HepG2 (cell line): Measurements from ENCODE around the gene TMTC2. TPM values are rescaled to one million over a fixed set of nuclear protein-coding genes. Genes with fewer than 3 reads are reported as not detected.

Source experiments
- ATAC-seq: fragments of 200-7000 bp; cut with Tn5 transposase; 3 replicates; pipeline ENCODE4 v1.9.1; 2020; ENCODE audit warnings: mild to moderate bottlenecking, moderate library complexity
- BruUV-seq: library from RNA; stranded (reverse); fragments of 400-500 nt; replicated peaks from 2 replicates; lab custom pipeline; 2021; lab: Mats Ljungman, UMichigan
- CTCF ChIA-PET: fragments of 300-600 bp; formaldehyde crosslinking; extraction: SDS; loops from one replicate; lab custom pipeline; 2021; ENCODE audit warnings: low total read pairs, inconsistent platforms, low intra/inter-chr PET ratio; lab: Yijun Ruan, JAX
- POLR2A ChIA-PET: fragments of 350-600 bp; sonication (Branson Sonifier 250); formaldehyde crosslinking; loops from one replicate; lab custom pipeline; 2020; ENCODE audit warnings: antibody characterized with exemption, inconsistent platforms; lab: Yijun Ruan, JAX
- DNase-seq: peaks from one replicate; pipeline ENCODE4 v3.0.0-alpha.2; 2015; ENCODE audit warnings: low spot score
- FAIRE-seq: peaks from 3 replicates; lab custom pipeline; 2011; peaks lifted over from hg19 to GRCh38; lab: Jason Lieb, UNC
- H2AFZ ChIP-seq: one replicate; pipeline ENCODE4 v1.6.1; 2011; ENCODE audit warnings: low read length, inconsistent platforms
- H3K27ac ChIP-seq: fragments of 300-600 bp; 3 replicates; pipeline ENCODE4 v1.8.0; 2011; ENCODE audit warnings: mixed run types, mild to moderate bottlenecking, mixed read lengths, low read length, inconsistent platforms; ENCODE audit not compliant: insufficient read depth; ENCODE audit errors: extremely low read length
- H3K27me3 ChIP-seq, 2 experiments: fragments of 200-600 bp in 1 of 2; 2 replicates in 1 of 2; 3 replicates in 1 of 2; pipeline versions ENCODE4 v1.6.0 to v1.8.0; 2011; ENCODE audit warnings: low read length in 2 of 2, mild to moderate bottlenecking in 2 of 2, moderate library complexity in 2 of 2, inconsistent platforms in 1 of 2; ENCODE audit not compliant: insufficient read depth in 2 of 2, control insufficient read depth in 1 of 2
- H3K36me3 ChIP-seq, 2 experiments: fragments of 200-600 bp in 1 of 2; replicated peaks in 1 of 2; 2 replicates in 1 of 2; 3 replicates in 1 of 2; pipeline versions ENCODE4 v1.5.1 to v1.8.0; 2011; ENCODE audit warnings: low read length in 2 of 2, inconsistent platforms in 1 of 2; ENCODE audit not compliant: insufficient read depth in 2 of 2, control insufficient read depth in 1 of 2
- H3K4me1 ChIP-seq: 2 replicates; pipeline ENCODE4 v1.5.1; 2012; ENCODE audit warnings: low read length, inconsistent platforms; ENCODE audit not compliant: insufficient read depth
- H3K4me2 ChIP-seq: 2 replicates; pipeline ENCODE4 v1.6.0; 2011; ENCODE audit warnings: low read depth, low read length, inconsistent platforms
- H3K4me3 ChIP-seq, 3 experiments: fragments of 200-600 bp in 1 of 3; sonication (generic), shearing (Covaris generic) in 1 of 3; replicated peaks in 1 of 3; 2 replicates each; pipeline ENCODE4 v1.5.1; 2011 to 2016; ENCODE audit warnings: low read length in 3 of 3, inconsistent platforms in 2 of 3, low read depth in 2 of 3, mild to moderate bottlenecking in 2 of 3, control low read depth in 1 of 3, mixed read lengths in 1 of 3; ENCODE audit not compliant: insufficient read depth in 1 of 3
- H3K79me2 ChIP-seq: one replicate; pipeline ENCODE4 v1.6.1; 2011; ENCODE audit warnings: low read length, inconsistent platforms; ENCODE audit not compliant: insufficient read depth
- H3K9ac ChIP-seq: 2 replicates; pipeline ENCODE4 v1.6.0; 2011; ENCODE audit warnings: mild to moderate bottlenecking, low read depth, low read length, inconsistent platforms; ENCODE audit not compliant: insufficient read depth
- H3K9me3 ChIP-seq: 2 replicates; pipeline ENCODE4 v1.5.1; 2012; ENCODE audit warnings: mild to moderate bottlenecking, low read length
- H4K20me1 ChIP-seq: 2 replicates; pipeline ENCODE4 v1.6.0; 2011; ENCODE audit warnings: inconsistent platforms, mild to moderate bottlenecking, low read length, moderate library complexity; ENCODE audit not compliant: insufficient read depth
- MED1 ChIP-seq: sonication (generic); formaldehyde crosslinking; IDR thresholded peaks from 2 replicates; pipeline ENCODE4 v1.4.0; 2020; ENCODE audit warnings: missing genetic modification reagents
- MNT ChIP-seq: fragments of 450-650 bp; IDR thresholded peaks from 2 replicates; pipeline ENCODE4 v1.6.1; 2016
- MYC ChIP-seq: sonication (generic); formaldehyde crosslinking; IDR thresholded peaks from 2 replicates; pipeline ENCODE4 v1.9.0; 2021; ENCODE audit warnings: missing genetic modification reagents, borderline replicate concordance
- RXRA ChIP-seq: sonication (generic); formaldehyde crosslinking; IDR thresholded peaks from 2 replicates; pipeline ENCODE4 v1.5.1; 2020; ENCODE audit warnings: missing genetic modification reagents
- SNRNP70 ChIP-seq: fragments of 200-400 bp; formaldehyde crosslinking; IDR thresholded peaks from 2 replicates; pipeline ENCODE4 v1.6.1; 2017; ENCODE audit warnings: mild to moderate bottlenecking, low read depth, low read length, moderate library complexity
- ZFX ChIP-seq: sonication (generic); formaldehyde crosslinking; IDR thresholded peaks from 2 replicates; pipeline ENCODE4 v1.4.0; 2020; ENCODE audit warnings: mild to moderate bottlenecking, low read depth, missing genetic modification reagents, moderate library complexity
- WGBS: methylation state at CpG from one replicate; pipeline ENCODE4 v1.1.6; 2017; ENCODE audit warnings: low lambda C conversion rate; 5-methylcytosine and 5-hydroxymethylcytosine counted together
- in situ Hi-C: cut with HindIII; loops from 2 replicates; pipeline ENCODE4 v1.10.0; 2017; ENCODE audit warnings: low pct_unique_long_range_greater_than_20kb; ENCODE audit not compliant: extremely low pct_ligation_motif_present
- intact Hi-C: fragments of 100-400 bp; cut with micrococcal nuclease; formaldehyde crosslinking; loops from one replicate; pipeline ENCODE4 v1.10.0; 2022; ENCODE audit not compliant: unreplicated experiment
- polyA plus RNA-seq, 8 experiments: library from polyadenylated mRNA; depleted of rRNA in 3 of 8; stranded (reverse) in 7 of 8; unstranded in 1 of 8; fragments of >200 nt; fragmentation: Illumina TruSeq in 4 of 8; extraction: Trizol in 4 of 8; gene quantifications; 2 replicates each; pipeline versions ENCODE4 v1.2.1 to v1.2.3, GENCODE V29; 2011 to 2016; ENCODE audit warnings: low read depth in 4 of 8, missing spikeins in 1 of 8, mixed read lengths in 1 of 8; ENCODE audit not compliant: insufficient read depth in 1 of 8
- total RNA-seq, 5 experiments: library from RNA; depleted of rRNA; stranded (reverse); fragments of >200 nt; fragmentation: Illumina TruSeq; extraction: Trizol; gene quantifications; 2 replicates each; pipeline ENCODE4 v1.2.3, GENCODE V29; 2016; ENCODE audit warnings: low read depth in 1 of 5
- TF ChIP-seq, protein P1 (sequence below): IDR thresholded peaks from 2 replicates; pipeline ENCODE4 v1.6.1; 2016; ENCODE audit warnings: low read depth

The TMTC2 gene
- total and polyA plus RNA-seq, 2 of the 13 experiments (the other 11 are each of a cell fraction or from before 2014, with no cell fraction given): 0.55 to 0.63 TPM

DNA sequence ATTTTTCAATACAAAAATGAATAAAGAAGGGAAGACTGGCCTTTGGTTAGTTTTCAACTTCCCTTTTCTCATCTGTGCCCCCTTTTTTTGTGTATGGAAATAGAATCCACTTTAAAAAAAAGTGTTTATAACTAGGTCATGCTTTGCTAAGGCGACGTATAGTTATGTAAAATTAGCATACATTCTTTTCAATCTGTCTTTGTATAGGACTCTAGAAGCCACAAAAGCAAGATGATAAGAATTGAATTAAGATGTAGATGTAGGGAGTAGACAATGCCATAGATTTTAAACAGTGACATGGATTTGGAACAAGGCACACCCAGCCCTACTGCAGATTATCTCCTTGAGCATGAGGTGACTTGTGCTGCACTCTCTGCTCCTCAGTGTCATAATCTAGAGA is 354.3 kb downstream of the TMTC2 start (continued):
- no peak for TF ChIP-seq MNT
- TF ChIP-seq, all 625 proteins: peak for 0

GRCh38 chr12:83042441-83043200 is 355.9 kb downstream of the TMTC2 start:
- ATAC-seq (no peak), FAIRE-seq (no peak), DNase-seq (no peak)
- Histone ChIP-seq H3K4me3 (no peak overlapping the region), H3K4me2 (no peak overlapping the region), H3K9ac (no peak overlapping the region), H3K27me3 (no peaks in the 10 kb centered on the region), H4K20me1 (no peaks in the 10 kb centered on the region), H3K79me2 (no peaks in the 10 kb centered on the region), H2AFZ (no peak overlapping the region), H3K27ac (no peak overlapping the region), H3K4me1 (no peaks in the 10 kb centered on the region), H3K36me3 (no peaks in the 10 kb centered on the region), H3K9me3 (no peaks in the 10 kb centered on the region)
- BruUV-seq: no TSS peak
- intact Hi-C loops: no loop called here
- POLR2A ChIA-PET: no interaction called here
- CTCF ChIA-PET: no interaction called here
- in situ Hi-C loops: no loop called here
- TF ChIP-seq MED1: no peak
- TF ChIP-seq MYC (CRISPR knock-in tag): no peak
- TF ChIP-seq SNRNP70: no peak
- TF ChIP-seq ZFX (CRISPR knock-in tag): no peak
- no peak for TF ChIP-seq RXRA (CRISPR knock-in tag)
- TF ChIP-seq, protein P1, sequence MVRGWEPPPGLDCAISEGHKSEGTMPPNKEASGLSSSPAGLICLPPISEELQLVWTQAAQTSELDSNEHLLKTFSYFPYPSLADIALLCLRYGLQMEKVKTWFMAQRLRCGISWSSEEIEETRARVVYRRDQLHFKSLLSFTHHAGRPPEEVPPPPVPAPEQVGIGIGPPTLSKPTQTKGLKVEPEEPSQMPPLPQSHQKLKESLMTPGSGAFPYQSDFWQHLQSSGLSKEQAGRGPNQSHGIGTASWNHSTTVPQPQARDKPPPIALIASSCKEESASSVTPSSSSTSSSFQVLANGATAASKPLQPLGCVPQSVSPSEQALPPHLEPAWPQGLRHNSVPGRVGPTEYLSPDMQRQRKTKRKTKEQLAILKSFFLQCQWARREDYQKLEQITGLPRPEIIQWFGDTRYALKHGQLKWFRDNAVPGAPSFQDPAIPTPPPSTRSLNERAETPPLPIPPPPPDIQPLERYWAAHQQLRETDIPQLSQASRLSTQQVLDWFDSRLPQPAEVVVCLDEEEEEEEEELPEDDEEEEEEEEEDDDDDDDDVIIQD: no peak
- WGBS: 1% methylated on average over 9 of the region's 9 CpGs
